CD1c-positive myeloid dendritic cell (primary cell): Measurements from ENCODE around the gene PERM1.
"Not testable (repeated sequence)": the region's sequence is repeated elsewhere in the genome, so short reads cannot be mapped to it uniquely, and the experiment has no call there.

ENCODE experiments used
- DNase-seq: peaks from one replicate; pipeline ENCODE4 v3.0.0-alpha.2; 2016; ENCODE audit errors: extremely low spot score

The PERM1 gene

GRCh38 chr1:978069-978834 lies 3.6 kb downstream of the PERM1 start:
- DNase-seq = no peak

DNA sequence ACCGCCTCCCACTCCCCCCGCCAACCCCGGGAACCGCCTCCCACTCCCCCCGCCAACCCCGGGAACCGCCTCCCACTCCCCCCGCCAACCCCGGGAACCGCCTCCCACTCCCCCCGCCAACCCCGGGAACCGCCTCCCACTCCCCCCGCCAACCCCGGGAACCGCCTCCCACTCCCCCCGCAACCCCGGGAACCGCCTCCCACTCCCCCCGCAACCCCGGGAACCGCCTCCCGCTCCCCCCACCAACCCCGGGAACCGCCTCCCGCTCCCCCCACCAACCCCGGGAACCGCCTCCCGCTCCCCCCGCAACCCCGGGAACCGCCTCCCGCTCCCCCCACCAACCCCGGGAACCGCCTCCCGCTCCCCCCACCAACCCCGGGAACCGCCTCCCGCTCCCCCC lies 5.1 kb downstream of the PERM1 start:
- DNase-seq = not testable (repeated sequence)

GRCh38 chr1:975896-976683 lies 5.8 kb downstream of the PERM1 start:
- DNase-seq = peak; percentile 66

- no peak for DNase-seq
These were observed 6.5 kb downstream of the PERM1 start for GRCh38 chr1:975365-975764.

- DNase-seq = no peak
These were observed 7.1 kb downstream of the PERM1 start for GRCh38 chr1:974687-975328.

- DNase-seq = no peak
These were observed 7.6 kb downstream of the PERM1 start for GRCh38 chr1:974293-974640.

- DNase-seq = no peak
These were observed 8.2 kb downstream of the PERM1 start for GRCh38 chr1:973459-974292.

DNA sequence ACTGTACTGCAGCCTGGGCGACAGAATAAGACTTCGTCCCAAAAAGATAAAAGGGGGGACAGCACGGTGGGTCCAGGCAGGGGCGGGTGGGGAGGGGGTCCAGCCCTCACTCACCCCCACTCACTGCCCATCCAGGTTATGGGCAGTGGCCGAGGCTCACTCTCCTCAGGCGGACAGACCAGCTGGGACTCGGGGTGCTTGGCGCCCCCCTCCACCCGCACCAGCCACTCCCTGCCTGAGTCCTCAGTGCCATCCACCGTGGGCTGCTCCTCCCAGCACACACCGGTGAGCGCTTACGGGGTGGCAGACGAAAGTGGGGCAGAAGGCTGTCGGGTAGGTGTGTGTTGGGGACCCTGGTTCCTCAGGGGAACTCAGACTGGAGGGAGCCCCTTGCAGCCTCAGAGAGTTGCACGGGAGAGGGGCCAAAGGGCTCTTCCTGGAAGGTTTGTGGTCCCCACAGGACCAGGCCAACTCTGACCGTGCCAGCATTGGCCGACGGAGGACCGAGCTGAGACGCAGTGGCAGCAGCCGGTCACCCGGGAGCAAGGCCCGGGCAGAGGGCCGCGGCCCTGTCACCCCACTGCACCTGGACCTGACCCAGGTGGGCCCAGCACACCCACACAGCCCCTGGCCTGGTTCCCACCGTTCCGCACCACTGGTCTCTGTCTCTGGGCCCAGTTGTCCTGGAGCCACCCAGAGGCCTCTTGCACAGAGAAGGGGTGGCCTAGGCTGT lies 9.0 kb downstream of the PERM1 start:
- DNase-seq = no peak

GRCh38 chr1:971751-972506 lies 10.0 kb downstream of the PERM1 start:
- DNase-seq = no peak

- no peak for DNase-seq
These were observed 10.7 kb downstream of the PERM1 start for GRCh38 chr1:970973-971730.

DNA sequence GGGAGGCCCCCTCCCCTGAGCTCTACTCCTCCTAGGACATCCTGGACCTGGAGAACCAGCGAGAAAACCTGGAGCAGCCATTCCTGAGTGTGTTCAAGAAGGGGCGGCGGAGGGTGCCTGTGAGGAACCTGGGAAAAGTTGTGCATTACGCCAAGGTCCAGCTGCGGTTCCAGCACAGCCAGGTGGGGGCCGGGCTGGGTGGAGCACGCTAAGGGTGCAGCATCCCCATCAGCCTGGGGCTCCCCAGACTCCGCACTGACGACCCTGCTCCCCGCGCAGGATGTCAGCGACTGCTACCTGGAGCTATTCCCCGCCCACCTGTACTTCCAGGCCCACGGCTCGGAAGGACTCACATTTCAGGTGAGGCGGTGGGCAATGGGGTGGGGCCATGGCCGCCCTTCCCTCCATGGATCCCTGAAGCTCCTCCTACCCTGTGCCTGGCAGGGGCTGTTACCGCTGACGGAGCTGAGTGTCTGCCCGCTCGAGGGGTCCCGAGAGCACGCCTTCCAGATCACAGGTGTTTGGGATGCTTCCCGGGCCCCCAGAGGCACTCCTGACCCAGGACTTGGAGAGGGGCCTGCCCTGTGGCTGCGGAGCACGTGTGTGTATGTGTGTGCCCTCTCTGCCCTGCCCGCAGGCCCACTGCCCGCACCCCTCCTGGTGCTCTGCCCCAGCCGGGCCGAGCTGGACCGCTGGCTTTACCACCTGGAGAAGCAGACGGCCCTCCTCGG lies 11.5 kb downstream of the PERM1 start:
- no peak for DNase-seq

GRCh38 chr1:969260-969855 lies 12.5 kb downstream of the PERM1 start:
- no peak for DNase-seq

DNA sequence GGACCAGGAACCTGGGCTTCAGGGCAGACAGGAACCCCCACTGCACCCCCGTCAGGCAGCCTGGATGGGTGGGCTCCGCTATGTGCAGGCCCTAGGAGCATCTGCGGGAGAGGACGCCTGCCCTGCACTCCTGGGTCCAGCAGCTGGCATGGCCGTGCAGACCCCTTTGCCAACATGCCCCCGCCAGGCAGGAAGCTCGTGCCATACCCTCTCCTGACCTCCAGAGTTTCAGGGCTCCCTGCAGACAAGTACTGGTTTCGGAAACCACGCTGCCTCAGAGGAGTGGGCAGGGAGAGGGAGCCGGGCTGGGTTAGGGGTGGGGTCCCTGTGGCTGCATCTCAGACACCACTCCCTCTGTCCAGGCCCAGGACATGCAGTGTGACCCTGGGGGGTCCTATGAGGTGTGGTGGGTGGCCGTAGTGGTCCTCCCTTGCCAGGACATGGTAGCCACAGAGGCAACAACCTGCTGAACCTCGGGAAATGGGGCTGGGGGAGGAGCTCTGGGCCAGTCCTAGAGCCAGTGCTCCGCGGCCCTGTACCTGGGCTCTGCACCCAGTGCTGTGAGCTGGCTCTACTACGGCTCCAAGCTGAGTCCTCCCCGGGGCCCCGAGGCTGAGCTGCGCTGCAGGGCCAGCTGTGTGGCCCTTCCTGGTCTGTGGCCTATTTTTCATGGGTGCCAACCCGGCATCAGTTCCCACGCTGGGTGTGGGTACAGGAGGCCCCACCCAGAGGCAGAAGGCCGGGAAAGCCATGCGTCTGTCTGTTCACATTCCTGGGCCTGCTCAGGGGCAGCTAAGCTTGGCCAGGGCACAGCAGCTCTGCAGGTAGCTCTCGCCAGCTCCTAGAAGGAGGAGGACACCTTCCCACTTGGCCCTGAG lies 14.2 kb downstream of the PERM1 start:
- no peak for DNase-seq

DNA sequence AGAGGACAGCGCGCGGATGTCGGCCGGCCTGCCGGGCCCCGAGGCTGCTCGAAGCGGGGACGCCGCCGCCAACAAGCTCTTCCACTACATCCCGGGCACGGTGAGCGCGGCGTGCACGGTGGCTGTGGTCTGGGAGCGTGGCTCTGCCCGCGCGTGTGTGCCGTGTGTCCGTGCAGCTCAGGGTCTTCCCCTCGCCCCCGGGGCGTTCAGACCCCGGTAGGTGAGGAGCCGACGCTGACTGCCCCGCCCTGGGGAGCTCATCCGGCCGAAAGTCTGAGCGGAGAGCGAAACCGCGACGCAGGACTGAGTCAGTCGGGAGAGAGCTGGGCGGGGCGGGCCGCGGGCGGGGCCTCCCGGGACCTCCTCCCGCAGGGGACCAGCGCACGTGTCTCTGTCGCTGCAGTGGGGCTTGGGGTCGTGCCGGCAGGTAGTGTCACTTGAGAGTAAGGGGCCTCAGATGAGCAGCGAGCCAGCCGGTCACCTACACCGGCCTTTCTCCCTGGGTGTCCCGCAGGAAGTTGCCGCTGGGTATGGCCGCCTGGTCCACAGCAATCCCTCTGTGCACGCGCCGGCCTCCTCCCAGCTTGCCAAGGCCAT lies 15.1 kb downstream of the PERM1 start:
- peak; percentile 70 for DNase-seq

DNA sequence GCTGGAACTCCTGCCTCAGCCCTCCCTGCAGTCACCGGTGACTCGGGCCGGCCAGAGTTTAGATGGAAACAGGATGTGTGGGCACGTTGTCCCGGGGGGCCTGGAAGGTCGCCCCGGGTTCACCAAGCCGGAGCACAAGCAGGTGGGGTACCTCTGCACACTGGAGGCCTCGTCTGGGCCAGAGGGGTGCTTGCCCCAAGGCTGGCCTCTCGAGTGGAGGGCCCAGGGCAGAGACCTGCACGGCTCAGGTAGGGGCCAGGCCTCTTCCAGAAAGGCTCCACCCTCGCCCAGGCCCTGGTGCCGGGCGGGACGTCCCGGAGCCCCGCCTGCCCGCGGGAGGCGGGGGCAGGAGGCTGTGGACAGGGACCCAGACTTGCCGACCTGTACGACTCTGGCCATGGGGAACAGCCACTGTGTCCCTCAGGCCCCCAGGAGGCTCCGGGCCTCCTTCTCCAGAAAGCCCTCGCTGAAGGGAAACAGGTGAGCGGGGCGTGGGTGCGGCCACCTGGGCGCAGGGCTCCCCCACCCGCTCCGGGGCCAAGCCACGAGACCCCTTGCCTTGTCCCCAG lies 15.7 kb downstream of the PERM1 start, which contains the start of gene PLEKHN1:
TSS of gene PLEKHN1 (plus strand) at position 348 of the 569 bp plus-strand sequence. CDS start at position 398, 50 bp downstream.
- DNase-seq = peak; percentile 39

DNA sequence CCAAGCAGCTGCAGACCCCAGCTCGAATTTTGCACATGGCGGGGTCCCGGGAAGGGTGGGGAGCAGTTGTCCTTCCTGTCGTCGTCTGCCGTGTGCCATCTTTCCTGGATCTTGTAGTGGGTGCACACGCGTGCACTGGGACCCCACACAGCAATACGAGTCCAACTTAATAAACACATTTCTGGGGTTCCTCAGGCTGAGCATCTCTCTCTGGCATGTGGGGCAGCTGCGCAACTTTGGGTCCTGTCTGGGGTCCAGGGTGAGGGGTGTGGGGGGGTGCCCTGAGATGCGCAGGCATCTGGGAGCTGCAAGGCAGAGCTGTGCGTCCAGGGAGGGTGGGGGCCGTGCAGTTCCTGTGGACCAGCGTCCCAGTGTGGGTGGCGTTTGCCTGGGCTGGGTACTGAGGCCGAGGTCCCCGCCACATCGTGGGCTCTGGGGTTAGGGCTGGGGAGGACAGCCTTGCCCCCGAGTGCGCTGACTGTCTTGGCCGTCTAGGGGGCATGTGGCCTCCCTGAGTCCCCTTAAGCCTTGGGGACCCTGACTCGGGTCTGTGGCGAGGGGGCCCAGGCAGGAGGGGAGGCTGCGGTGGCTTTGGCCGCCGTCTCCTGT lies 16.3 kb downstream of the PERM1 start:
- no peak for DNase-seq
